Measurements from ENCODE around the gene GSTM5.
"Not testable (repeated sequence)": the region's sequence is repeated elsewhere in the genome, so short reads cannot be mapped to it uniquely, and the experiment has no call there.

GSTM5 gene

DNA sequence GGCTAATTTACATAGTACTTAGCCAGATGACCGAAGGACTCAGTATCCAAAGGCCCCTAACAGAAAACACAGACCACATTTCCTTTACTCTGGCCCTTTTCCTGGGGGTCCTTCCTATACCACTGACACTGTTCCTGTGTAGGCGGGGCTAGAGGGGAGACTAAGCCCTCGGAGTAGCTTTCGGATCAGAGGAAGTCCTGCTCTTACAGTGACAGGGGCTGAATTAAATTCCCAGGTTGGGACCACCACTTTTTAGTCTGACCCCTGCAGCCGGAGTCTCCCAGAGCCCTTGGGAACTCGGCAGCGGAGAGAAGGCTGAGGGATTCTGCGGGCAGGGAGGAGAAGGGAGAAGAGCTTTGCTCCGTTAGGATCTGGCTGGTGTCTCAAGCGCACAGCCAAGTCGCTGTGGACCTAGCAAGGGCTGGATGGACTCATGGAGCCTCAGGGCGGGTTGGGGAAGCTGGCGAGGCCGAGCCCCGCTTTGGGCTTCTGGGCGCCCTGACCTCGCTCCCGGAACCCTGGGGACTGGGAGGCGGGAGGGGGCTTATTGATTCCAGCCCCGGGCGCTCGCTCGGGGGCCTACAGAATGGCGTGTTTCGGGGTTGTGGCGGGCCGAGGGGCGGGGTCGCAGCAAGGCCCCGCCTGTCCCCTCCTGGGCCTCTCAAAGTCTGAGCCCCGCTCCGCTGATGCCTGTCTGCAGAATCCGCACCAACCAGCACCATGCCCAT is at the start of gene GSTM5:
Gene GSTM5 (plus strand): TSS at position 659 of the 728 bp plus-strand sequence. CDS start 62 bp downstream, at position 721.
- H3K4me1 ChIP-seq, H3K27ac ChIP-seq, H4K20me1 ChIP-seq, H3K36me3 ChIP-seq, H3K9ac ChIP-seq, H3K4me3 ChIP-seq: not testable (repeated sequence)
- Histone ChIP-seq H3K9me3 (peaks cover 46% of the 10 kb centered on the region), H3K27me3 (peaks cover 11% of the 10 kb centered on the region), H3K4me2 (peak within 1 kb of the TSS; percentile 22; the same call in 1 of the 2 replicates)

- H3K4me3 ChIP-seq = no peak overlapping the region
- TF ChIP-seq Cebpa-rat (IDR thresholded peaks at IDR 0.05) = no peak
- H3K4me1 ChIP-seq = peaks cover 24% of the 10 kb centered on the region
- no peaks in the 10 kb centered on the region for H3K27me3 ChIP-seq
- H3K4me2 ChIP-seq = no peak overlapping the region
- no peaks in the 10 kb centered on the region for H3K9me3 ChIP-seq
- no peak overlapping the region for H3K27ac ChIP-seq
- no peaks in the 10 kb centered on the region for H3K36me3 ChIP-seq
- no peak overlapping the region for H3K9ac ChIP-seq
- H4K20me1 ChIP-seq = no peaks in the 10 kb centered on the region
Observed at GRCh38 chr1:109664671-109665070, 47.4 kb upstream of the GSTM5 start.

- Histone ChIP-seq H3K4me2 (peak within 1 kb of the TSS; percentile 94), H3K36me3 (no peaks in the 10 kb centered on the region), H3K4me1 (peaks cover 13% of the 10 kb centered on the region), H3K27me3 (no peaks in the 10 kb centered on the region), H3K9me3 (no peaks in the 10 kb centered on the region; the same call in 1 of the 2 replicates), H3K4me3 (peak within 1 kb of the TSS; percentile 64), H3K9ac (peak within 1 kb of the TSS; percentile 58; the same call in 1 of the 2 replicates), H4K20me1 (no peaks in the 10 kb centered on the region), H3K27ac (no peak within 1 kb of the TSS)
- TF ChIP-seq Cebpa-rat (IDR thresholded peaks at IDR 0.05) = no peak
Observed at GRCh38 chr1:109667452-109668122, 44.5 kb upstream of the GSTM5 start, which contains the start of gene GSTM2. GSTM2 (plus strand) TSS chr1:109668057; CDS start chr1:109668116, 59 bp downstream.

DNA sequence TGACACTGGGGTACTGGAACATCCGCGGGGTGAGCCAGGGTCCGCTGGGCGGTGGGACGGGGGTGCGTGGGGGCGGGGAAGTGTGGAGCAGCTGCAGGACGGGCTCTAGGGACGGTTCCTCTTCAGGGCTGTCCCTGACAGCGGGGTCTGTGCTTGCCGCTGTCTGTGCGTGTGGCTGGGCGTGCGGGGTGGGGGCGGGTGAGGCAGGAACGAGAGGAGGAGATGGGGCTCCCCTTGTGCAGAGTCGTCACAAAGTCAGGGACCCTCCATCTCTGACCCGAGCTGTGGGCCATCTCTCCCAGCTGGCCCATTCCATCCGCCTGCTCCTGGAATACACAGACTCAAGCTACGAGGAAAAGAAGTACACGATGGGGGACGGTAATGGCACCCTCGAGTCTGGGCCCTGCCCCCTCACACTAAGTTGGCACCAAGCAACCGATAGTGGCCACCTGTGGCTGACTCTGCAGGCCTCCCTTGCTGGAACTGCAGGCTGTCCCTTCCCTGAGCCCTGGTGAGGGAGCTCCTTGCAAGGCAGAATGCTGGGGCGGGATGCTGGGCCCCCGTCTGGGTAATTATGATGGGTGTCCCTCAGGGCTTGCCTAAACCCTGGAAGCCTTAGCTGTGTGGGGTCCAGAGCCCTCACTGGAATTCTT is 43.8 kb upstream of the GSTM5 start:
- no peaks in the 10 kb centered on the region; the same call in 1 of the 2 replicates for H3K9me3 ChIP-seq
- H3K4me2 ChIP-seq = peak overlapping the region; percentile 94
- H3K27ac ChIP-seq = no peak overlapping the region
- H4K20me1 ChIP-seq = no peaks in the 10 kb centered on the region
- peaks cover 13% of the 10 kb centered on the region for H3K4me1 ChIP-seq
- no peak for TF ChIP-seq Cebpa-rat (IDR thresholded peaks at IDR 0.05)
- H3K9ac ChIP-seq = peak overlapping the region; percentile 58; the same call in 1 of the 2 replicates
- no peaks in the 10 kb centered on the region for H3K27me3 ChIP-seq
- peak overlapping the region; percentile 64 for H3K4me3 ChIP-seq
- no peaks in the 10 kb centered on the region for H3K36me3 ChIP-seq

DNA sequence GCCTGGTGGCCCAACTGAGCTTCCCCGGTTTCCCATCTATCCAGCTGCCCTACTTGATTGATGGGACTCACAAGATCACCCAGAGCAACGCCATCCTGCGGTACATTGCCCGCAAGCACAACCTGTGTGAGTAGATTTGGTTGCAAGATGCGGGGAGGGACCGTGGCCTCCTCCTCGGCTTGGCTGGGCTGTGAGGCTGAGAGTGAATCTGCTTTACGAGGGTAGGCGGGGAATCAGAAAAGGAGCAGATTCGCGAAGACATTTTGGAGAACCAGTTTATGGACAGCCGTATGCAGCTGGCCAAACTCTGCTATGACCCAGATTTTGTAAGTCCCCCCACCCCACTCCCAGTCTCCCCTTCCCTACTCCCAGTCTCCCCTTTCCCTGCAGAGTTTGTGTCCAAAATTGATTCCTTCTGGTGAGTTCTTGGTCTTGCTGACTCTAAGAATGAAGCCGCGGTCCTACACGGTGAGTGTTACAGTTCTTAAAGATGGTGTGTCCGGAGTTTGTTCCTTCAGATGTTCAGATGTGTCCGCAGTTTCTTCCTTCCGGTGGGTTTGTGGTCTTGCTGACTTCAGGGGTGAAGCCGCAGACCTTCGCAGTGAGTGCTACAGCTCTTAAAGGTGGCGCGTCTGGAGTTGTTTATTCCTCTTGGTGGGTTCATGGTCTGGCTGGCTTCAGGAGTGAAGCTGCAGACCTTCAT is 42.7 kb upstream of the GSTM5 start:
- no peaks in the 10 kb centered on the region for H3K27me3 ChIP-seq
- no peaks in the 10 kb centered on the region for H4K20me1 ChIP-seq
- H3K4me3 ChIP-seq = no peak overlapping the region
- TF ChIP-seq Cebpa-rat (IDR thresholded peaks at IDR 0.05) = no peak
- peaks cover 13% of the 10 kb centered on the region for H3K4me1 ChIP-seq
- H3K27ac ChIP-seq = no peak overlapping the region
- no peaks in the 10 kb centered on the region; the same call in 1 of the 2 replicates for H3K9me3 ChIP-seq
- H3K36me3 ChIP-seq = no peaks in the 10 kb centered on the region
- H3K4me2 ChIP-seq = no peak overlapping the region
- H3K9ac ChIP-seq = no peak overlapping the region

DNA sequence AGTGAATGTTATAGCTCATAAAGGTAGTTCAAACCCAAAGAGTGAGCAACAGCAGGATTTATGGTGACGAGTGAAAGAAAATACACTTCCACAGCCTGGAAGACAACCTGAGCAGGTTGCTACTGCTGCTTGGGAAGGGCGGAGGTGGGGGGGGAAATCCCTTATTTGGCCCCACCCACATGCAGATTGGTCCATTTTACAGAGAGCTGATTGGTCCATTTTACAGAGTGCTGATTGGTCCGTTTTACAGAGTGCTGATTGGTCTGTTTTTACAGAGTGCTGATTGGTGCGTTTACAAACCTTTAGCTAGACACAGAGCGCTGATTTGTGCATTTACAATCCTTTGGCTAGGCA is 42.1 kb upstream of the GSTM5 start:
- not testable (repeated sequence) for H3K4me2 ChIP-seq, H4K20me1 ChIP-seq, H3K27me3 ChIP-seq, H3K27ac ChIP-seq, H3K9me3 ChIP-seq, H3K9ac ChIP-seq, H3K36me3 ChIP-seq, H3K4me3 ChIP-seq
- H3K4me1 ChIP-seq = peaks cover 13% of the 10 kb centered on the region

DNA sequence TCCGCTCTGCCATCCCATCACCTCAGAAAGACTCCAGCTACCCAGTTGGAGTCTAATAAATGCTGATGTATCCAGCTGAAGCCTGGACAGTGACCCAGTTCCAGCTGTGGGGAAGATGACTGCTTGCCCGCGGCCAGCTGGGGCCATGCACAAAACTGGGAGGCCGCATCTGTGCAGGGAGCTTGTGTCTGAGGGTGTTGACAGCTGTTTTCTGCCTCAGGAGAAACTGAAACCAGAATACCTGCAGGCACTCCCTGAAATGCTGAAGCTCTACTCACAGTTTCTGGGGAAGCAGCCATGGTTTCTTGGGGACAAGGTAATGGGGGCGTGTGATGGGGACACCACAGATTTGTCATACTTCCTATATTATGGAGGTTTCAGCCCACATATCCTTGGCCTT is 41.0 kb upstream of the GSTM5 start:
- H3K27me3 ChIP-seq = no peaks in the 10 kb centered on the region
- TF ChIP-seq Cebpa-rat (IDR thresholded peaks at IDR 0.05) = no peak
- H3K4me3 ChIP-seq = no peak overlapping the region
- H3K27ac ChIP-seq = no peak overlapping the region
- peaks cover 13% of the 10 kb centered on the region for H3K4me1 ChIP-seq
- H3K36me3 ChIP-seq = no peaks in the 10 kb centered on the region
- H3K4me2 ChIP-seq = no peak overlapping the region
- no peaks in the 10 kb centered on the region; the same call in 1 of the 2 replicates for H3K9me3 ChIP-seq
- no peaks in the 10 kb centered on the region for H4K20me1 ChIP-seq
- no peak overlapping the region for H3K9ac ChIP-seq

DNA sequence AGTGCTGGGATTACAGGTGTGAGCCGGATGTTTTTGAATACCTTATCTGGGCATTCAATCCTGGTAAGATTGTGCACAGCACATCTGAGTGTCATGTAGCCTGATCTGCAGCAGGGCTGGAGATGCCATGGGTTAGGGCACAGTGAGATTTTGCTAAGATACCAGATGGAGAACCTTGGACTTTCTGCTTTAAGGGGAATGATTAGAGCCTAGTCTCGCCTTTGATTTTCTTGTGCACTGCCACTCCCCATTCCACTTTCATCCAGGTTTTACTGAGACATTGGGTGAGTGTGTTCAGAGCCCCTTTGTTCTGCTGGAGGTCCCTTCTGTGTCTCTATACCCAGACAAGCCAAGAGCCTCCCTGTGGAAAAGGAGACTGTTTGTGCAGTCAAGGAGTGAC is 38.2 kb upstream of the GSTM5 start:
- H3K36me3 ChIP-seq, H4K20me1 ChIP-seq, H3K27ac ChIP-seq, H3K9me3 ChIP-seq, H3K27me3 ChIP-seq, H3K4me3 ChIP-seq, H3K4me1 ChIP-seq, H3K4me2 ChIP-seq, H3K9ac ChIP-seq: not testable (repeated sequence)

- not testable (repeated sequence) for H3K4me3 ChIP-seq, H3K4me1 ChIP-seq, H3K27ac ChIP-seq, H3K4me2 ChIP-seq, H3K27me3 ChIP-seq, H3K9me3 ChIP-seq, H4K20me1 ChIP-seq, H3K9ac ChIP-seq, H3K36me3 ChIP-seq
Observed at GRCh38 chr1:109676683-109677381, 35.2 kb upstream of the GSTM5 start.

All from BLaER1 (cell line).